Activated T-helper 1 cell treated with anti-CD3 and anti-CD28 coated beads, Interleukin-12 subunit alpha, Interleukin-12 subunit beta, Interleukin-2, Interleukin-4 antibody, amounts not matched to agents 30 ng/mL and 10 ng/mL and 1 ng/mL, durations not matched to agents 14 hours and 24 hours and 36 hours (primary cell): ENCODE data around the gene GNB4. TPM values are rescaled to one million over a fixed set of nuclear protein-coding genes. Genes with fewer than 3 reads are reported as not detected.

ENCODE experiments used
- DNase-seq: peaks from one replicate; pipeline ENCODE4 v3.0.0; 2021; ENCODE audit warnings: low spot score
- H3K27ac Mint-ChIP-seq: one replicate; pipeline ENCODE4 v1.8.0; 2021; ENCODE audit warnings: mild to moderate bottlenecking, mixed read lengths
- H3K27me3 Mint-ChIP-seq: one replicate; pipeline ENCODE4 v1.8.0; 2022; ENCODE audit warnings: mild to moderate bottlenecking, moderate library complexity, mixed read lengths; ENCODE audit not compliant: insufficient read depth
- H3K36me3 Mint-ChIP-seq: one replicate; pipeline ENCODE4 v1.8.0; 2021; ENCODE audit warnings: low read depth, mixed read lengths
- H3K4me1 Mint-ChIP-seq: one replicate; pipeline ENCODE4 v1.8.0; 2021; ENCODE audit warnings: low read depth, mixed read lengths
- H3K4me3 Mint-ChIP-seq: one replicate; pipeline ENCODE4 v1.8.0; 2021; ENCODE audit warnings: mild to moderate bottlenecking, moderate library complexity, mixed read lengths
- H3K9me3 Mint-ChIP-seq: one replicate; pipeline ENCODE4 v1.8.0; 2021; ENCODE audit warnings: mixed read lengths
- intact Hi-C: fragments of 100-400 bp; cut with micrococcal nuclease; formaldehyde crosslinking; loops from one replicate; pipeline ENCODE4 v1.15.1; 2024
- total RNA-seq: library from RNA; stranded (reverse); gene quantifications from 2 replicates; pipeline ENCODE4 v1.2.3, GENCODE V29; 2022

The GNB4 gene
- total RNA-seq, 1 donor from 2014 or later: 13.9 TPM

DNA sequence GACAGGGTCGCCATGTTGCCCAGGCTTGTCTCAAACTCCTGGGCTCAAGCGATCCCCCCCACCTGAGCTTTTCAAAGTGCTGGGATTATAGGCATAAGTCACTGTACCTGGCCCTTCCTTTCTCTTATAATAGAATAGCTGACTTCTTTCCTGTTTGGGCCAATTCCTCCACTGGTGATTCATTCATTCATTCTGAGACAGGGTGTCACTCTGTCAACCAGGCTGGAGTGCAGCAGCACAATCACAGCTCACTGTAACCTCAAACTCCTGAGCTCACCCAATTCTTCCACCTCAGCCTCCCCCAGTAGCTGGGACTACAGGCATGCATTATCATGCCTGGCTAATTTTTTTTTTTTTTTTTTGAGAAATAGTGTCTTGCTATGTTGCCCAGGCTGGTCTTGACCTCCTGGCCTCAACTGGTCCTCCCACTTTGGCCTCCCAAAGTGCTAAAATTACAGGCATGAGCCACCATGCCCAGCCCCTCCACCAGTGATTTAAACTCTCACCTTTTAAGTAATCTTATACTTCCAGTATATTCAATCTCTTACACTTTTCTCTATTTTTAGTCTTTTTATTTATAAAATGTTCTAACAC lies 20.9 kb downstream of the GNB4 start:
- peaks cover 5% of the 10 kb centered on the region for H3K36me3 Mint-ChIP-seq
- no peak for DNase-seq
- H3K4me1 Mint-ChIP-seq: no peaks in the 10 kb centered on the region
- intact Hi-C loops: no loop called here
- no peaks in the 10 kb centered on the region for H3K9me3 Mint-ChIP-seq
- no peak overlapping the region for H3K27ac Mint-ChIP-seq
- H3K4me3 Mint-ChIP-seq: no peak overlapping the region
- peaks cover 2% of the 10 kb centered on the region for H3K27me3 Mint-ChIP-seq

DNA sequence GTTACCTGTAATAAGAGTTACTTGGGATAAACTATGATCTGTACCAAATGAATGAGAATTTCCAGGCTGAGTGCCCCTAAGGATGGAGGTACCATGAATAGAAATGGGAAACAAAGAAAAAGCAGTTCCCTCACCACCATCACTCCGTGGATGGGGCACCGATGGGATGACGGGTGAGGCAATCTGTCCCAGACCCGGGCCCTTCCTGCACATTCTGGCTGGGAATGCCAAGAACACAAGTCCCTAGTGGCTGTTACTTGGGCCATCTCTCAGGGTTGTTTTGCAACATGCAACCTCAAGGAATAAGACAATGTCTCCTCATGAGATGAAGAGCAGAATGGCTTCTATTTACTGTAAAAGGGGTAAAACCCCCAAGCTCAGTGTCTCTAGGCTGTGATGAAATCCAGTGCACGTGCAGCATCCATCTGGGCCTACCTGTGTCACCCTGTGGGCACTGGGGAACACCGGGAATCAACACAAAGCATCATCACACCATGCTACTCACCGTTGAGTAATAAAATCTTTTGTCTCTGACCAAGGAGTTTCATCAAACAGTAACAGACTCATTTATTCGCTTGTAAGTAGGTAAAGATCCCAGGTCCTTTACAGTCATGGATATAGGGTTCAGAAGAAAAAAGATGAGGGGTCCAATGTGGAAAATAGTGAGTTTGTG lies 22.3 kb downstream of the GNB4 start:
- intact Hi-C loops: no loop called here
- H3K36me3 Mint-ChIP-seq: peaks cover 14% of the 10 kb centered on the region
- no peaks in the 10 kb centered on the region for H3K9me3 Mint-ChIP-seq
- H3K4me1 Mint-ChIP-seq: no peaks in the 10 kb centered on the region
- no peak overlapping the region for H3K4me3 Mint-ChIP-seq
- H3K27me3 Mint-ChIP-seq: peaks cover 2% of the 10 kb centered on the region
- no peak for DNase-seq
- H3K27ac Mint-ChIP-seq: no peak overlapping the region

DNA sequence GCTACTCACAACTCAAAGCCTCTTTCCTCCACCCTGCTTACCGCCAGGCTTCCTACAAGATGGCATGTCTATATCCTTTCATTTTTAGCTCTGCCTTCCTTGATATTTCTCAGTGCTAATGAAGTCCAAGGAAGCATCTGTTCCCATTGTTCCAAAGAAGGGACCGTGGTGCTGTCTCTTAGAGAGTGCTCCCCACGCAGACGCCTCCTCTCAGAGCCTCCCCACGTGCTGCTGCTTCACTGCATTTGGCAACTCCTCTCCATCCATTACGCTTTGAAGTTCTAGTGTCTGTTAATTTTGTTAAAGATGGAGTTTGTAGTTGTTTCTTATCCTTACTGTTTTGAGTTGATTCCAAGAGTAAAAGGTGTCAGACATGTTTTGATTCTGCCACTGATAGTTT lies 26.2 kb downstream of the GNB4 start:
- peaks cover 14% of the 10 kb centered on the region for H3K36me3 Mint-ChIP-seq
- H3K4me1 Mint-ChIP-seq: no peaks in the 10 kb centered on the region
- no peak for DNase-seq
- intact Hi-C loops: no loop called here
- H3K9me3 Mint-ChIP-seq: no peaks in the 10 kb centered on the region
- H3K4me3 Mint-ChIP-seq: no peak overlapping the region
- no peaks in the 10 kb centered on the region for H3K27me3 Mint-ChIP-seq
- H3K27ac Mint-ChIP-seq: no peak overlapping the region

DNA sequence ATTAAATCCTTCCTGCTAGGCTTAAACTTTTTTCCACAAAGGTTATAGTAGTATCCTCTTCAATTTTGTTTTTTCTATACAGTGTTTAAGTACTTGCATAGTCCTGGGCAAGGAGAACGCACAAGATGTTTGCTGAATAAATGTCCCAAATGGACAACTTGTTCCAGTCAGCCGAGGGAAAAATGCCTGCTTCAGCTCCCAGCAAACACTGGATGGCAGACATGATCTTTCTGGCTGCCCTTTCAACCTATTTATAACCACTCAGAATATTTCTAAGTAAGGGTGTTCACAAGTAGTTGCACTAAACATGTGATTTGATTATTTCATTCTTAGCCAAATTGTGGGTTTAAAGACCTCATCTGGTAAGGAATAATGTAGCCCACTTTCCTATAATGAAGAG lies 29.8 kb downstream of the GNB4 start:
- H3K27me3 Mint-ChIP-seq: no peaks in the 10 kb centered on the region
- no peaks in the 10 kb centered on the region for H3K4me1 Mint-ChIP-seq
- no peak for DNase-seq
- peaks cover 19% of the 10 kb centered on the region for H3K36me3 Mint-ChIP-seq
- H3K27ac Mint-ChIP-seq: no peak overlapping the region
- no peaks in the 10 kb centered on the region for H3K9me3 Mint-ChIP-seq
- intact Hi-C loops: no loop called here
- H3K4me3 Mint-ChIP-seq: no peak overlapping the region

DNA sequence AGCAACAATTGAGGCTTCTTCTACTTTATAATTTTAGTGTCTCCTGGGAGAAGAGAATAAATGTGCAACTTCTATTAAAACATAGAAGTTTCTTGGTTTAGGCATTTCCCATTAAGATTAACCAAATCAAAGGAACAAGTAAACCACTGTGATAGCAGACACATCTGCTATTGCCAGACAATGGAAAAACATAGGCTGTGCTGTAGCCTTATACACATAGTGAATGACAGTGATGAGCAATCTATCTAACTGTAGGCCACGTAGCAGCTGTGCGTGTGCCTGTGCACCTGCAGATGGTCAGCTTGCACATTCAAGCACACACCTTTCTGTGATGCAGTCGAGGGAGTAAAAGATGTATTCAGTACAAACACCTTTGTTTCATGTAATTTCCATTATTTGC lies 32.7 kb downstream of the GNB4 start:
- no peaks in the 10 kb centered on the region for H3K9me3 Mint-ChIP-seq
- H3K27ac Mint-ChIP-seq: no peak overlapping the region
- no peak overlapping the region for H3K4me3 Mint-ChIP-seq
- no peaks in the 10 kb centered on the region for H3K27me3 Mint-ChIP-seq
- no peak for DNase-seq
- peaks cover 8% of the 10 kb centered on the region for H3K36me3 Mint-ChIP-seq
- H3K4me1 Mint-ChIP-seq: no peaks in the 10 kb centered on the region
- intact Hi-C loops: no loop called here

DNA sequence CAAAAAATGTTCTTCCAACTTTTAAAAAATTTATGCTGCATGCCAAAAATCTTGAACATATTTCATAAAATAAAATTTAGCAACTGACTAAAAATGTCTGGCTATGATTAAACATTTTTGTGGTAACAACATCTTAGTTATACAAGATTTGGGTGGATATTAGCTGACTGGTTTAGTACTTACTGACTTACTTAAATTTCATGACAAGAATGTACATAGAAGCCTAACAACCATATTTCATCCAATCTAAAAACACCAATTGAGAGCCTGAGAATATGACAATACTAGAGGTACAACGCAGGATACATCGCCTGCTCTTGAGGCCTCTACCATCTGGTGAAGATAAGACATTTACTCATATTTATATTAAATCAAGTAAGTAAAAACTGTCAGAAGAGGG lies 34.6 kb downstream of the GNB4 start:
- intact Hi-C loops: no loop called here
- DNase-seq: no peak
- H3K4me3 Mint-ChIP-seq: no peak overlapping the region
- H3K4me1 Mint-ChIP-seq: no peaks in the 10 kb centered on the region
- no peaks in the 10 kb centered on the region for H3K27me3 Mint-ChIP-seq
- H3K36me3 Mint-ChIP-seq: peaks cover 10% of the 10 kb centered on the region
- H3K27ac Mint-ChIP-seq: no peak overlapping the region
- H3K9me3 Mint-ChIP-seq: no peaks in the 10 kb centered on the region

DNA sequence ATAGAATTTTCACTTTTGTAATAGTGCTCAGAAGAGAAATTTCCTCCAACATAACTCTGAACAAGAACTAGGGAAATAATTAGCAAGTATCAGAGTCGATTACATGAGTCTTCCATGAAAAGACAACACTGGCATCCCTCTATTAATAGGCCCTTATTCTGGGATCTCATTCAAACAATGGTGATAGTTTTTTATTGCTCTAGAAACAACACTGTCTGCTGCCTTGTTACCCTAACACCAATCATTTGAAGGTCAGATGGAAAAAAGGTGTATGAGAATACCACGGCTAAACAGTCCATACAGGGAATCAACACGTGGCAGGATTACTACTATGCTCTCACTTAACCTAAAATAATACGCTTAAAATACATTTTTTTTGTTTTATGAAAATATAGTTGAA lies 35.9 kb downstream of the GNB4 start:
- no peaks in the 10 kb centered on the region for H3K4me1 Mint-ChIP-seq
- H3K4me3 Mint-ChIP-seq: no peak overlapping the region
- intact Hi-C loops: no loop called here
- H3K36me3 Mint-ChIP-seq: peaks cover 10% of the 10 kb centered on the region
- DNase-seq: no peak
- no peaks in the 10 kb centered on the region for H3K9me3 Mint-ChIP-seq
- no peaks in the 10 kb centered on the region for H3K27me3 Mint-ChIP-seq
- no peak overlapping the region for H3K27ac Mint-ChIP-seq

DNA sequence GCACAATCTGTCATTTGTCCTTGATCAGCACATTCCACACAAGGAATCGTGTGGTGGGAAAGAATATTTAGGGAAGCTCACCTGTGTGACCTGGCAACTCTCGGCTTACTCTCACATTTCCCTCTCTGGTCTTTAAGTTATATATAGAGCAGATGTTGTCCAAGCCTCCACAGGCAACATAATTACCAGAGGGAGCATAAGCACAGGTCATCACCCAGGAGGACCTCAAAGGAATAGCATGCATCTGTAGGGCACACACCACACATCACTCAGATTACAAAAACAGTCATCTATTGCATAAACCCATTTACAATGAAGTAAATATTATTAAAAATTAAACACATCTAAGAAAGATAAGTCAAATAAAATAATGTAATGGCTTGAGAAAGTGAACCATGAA lies 36.5 kb downstream of the GNB4 start:
- H3K27me3 Mint-ChIP-seq: no peaks in the 10 kb centered on the region
- intact Hi-C loops: no loop called here

DNA sequence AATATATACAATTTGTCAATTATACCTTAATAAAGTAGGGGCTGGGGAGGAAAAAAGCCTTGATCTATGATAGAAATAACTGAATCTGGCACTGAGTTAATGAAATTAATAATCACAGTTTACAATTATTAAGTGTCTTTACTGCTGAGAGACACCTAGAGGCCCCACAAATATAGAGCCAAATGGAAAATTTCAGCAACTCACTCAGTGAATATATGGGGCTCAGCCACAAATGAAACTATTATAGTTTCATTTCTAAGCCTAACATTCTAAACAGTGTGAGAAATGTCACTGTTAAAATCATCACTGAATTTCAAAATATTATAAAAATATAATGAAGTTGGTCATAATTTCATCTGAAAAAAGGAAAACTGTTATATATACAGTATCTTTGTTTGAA lies 40.3 kb downstream of the GNB4 start:
- no peak for DNase-seq
- no peak overlapping the region for H3K27ac Mint-ChIP-seq
- intact Hi-C loops: no loop called here
- no peaks in the 10 kb centered on the region for H3K27me3 Mint-ChIP-seq
- no peaks in the 10 kb centered on the region for H3K4me1 Mint-ChIP-seq
- H3K4me3 Mint-ChIP-seq: no peak overlapping the region
- H3K9me3 Mint-ChIP-seq: no peaks in the 10 kb centered on the region
- H3K36me3 Mint-ChIP-seq: peaks cover 3% of the 10 kb centered on the region

More for the DNA sequence above, 36.5 kb downstream of the GNB4 start:
- Mint-ChIP-seq H3K27ac (no peak overlapping the region), H3K36me3 (peaks cover 10% of the 10 kb centered on the region), H3K9me3 (no peaks in the 10 kb centered on the region), H3K4me1 (no peaks in the 10 kb centered on the region), H3K4me3 (no peak overlapping the region)
- DNase-seq: no peak

DNA sequence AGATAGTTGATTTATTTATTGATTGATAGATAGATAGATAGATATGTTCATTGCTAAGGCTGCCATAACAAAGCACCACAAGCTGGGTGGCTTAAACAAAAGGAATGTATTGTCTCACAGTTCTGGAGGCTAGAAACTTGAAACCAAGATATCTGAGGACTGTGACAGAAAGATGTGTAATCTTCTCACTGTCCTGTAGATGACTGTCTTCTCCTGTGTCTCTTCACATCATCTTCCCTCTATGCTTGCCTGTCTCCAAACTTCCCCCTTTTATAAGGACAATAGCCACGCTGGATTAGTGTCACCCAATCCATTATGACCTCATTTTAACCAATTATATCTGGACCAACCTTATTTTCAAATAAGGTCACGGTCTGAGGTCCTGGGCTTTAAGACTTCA lies 40.9 kb downstream of the GNB4 start:
- Mint-ChIP-seq H3K4me3 (no peak overlapping the region), H3K27ac (no peak overlapping the region)

DNA sequence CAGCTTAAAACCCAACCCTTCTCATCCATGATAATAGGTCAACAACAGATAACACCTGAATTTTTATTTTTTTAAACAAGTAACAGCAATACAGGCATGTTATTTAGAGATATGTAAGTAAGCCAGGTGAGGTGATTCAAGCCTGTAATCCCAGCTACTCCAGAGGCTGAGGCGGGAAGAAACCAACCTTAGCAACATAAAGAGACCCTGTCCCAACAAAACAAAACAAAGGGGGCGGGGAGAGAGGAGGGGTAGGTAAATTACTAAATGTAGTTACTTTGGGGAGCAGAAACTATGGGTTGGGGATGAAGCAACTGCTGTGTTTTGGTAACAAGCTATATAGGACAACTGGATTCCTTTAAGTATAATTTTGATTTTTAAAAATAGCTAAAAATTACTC lies 47.0 kb downstream of the GNB4 start:
- Mint-ChIP-seq H3K4me1 (no peaks in the 10 kb centered on the region), H3K4me3 (no peak overlapping the region), H3K36me3 (peaks cover 18% of the 10 kb centered on the region), H3K27ac (no peak overlapping the region), H3K27me3 (no peaks in the 10 kb centered on the region), H3K9me3 (no peaks in the 10 kb centered on the region)
- DNase-seq: no peak
- intact Hi-C loops: no loop called here

More for the DNA sequence above, 40.9 kb downstream of the GNB4 start:
- intact Hi-C loops: no loop called here
- no peak for DNase-seq
- H3K27me3 Mint-ChIP-seq: no peaks in the 10 kb centered on the region
- no peaks in the 10 kb centered on the region for H3K9me3 Mint-ChIP-seq
- H3K36me3 Mint-ChIP-seq: peaks cover 3% of the 10 kb centered on the region
- H3K4me1 Mint-ChIP-seq: no peaks in the 10 kb centered on the region

DNA sequence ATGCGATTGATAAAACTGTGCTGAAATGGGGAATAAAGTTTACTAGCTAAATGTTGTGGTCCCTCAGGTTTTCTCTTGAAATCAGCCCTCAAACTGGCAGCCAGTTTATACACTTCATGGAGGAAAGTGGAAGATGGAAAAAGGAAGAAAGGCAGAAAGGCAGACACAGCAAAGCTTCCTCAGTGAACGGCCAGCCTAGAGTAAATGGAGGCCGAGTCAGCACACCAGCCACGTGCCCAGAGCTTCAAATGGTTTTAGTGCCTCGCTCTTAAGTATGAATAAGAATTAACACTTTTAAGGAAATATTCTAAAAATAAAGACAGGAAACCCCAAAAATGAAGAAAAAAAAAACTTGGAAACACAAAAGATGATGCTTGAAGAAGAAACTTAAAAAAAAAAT lies 48.3 kb downstream of the GNB4 start:
- Mint-ChIP-seq H3K27me3 (no peaks in the 10 kb centered on the region), H3K4me3 (no peak overlapping the region), H3K27ac (no peak overlapping the region), H3K4me1 (no peaks in the 10 kb centered on the region), H3K36me3 (peaks cover 20% of the 10 kb centered on the region), H3K9me3 (no peaks in the 10 kb centered on the region)
- intact Hi-C loops: no loop called here
- no peak for DNase-seq

DNA sequence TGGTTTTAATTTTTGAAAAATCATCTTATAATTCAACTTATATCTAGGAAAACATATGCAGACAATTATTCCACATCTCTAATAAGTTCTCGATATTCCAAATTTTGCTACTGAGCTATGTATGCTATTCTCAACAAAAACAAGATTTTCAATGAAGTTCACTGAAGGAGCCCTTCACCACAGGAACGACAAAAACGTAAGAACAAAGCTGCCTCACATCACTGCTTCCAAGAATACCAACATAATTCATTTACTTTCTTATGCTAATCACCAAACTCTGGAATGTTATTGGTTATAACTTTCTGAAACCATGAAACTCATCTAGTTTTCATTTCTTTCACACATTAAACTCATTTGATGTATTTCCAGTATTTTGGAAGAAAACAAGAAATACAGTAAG lies 49.7 kb downstream of the GNB4 start:
- H3K27me3 Mint-ChIP-seq: no peaks in the 10 kb centered on the region
- H3K9me3 Mint-ChIP-seq: no peaks in the 10 kb centered on the region
- no peak overlapping the region for H3K27ac Mint-ChIP-seq
- H3K4me3 Mint-ChIP-seq: no peak overlapping the region
- H3K36me3 Mint-ChIP-seq: peaks cover 25% of the 10 kb centered on the region
- DNase-seq: no peak
- intact Hi-C loops: no loop called here
- no peaks in the 10 kb centered on the region for H3K4me1 Mint-ChIP-seq
